ENCODE results near the gene TELO2.

TELO2 gene

GRCh38 chr16:1492923-1493745 is at the start of gene TELO2:
Gene TELO2, plus strand, starts transcription at chr16:1493360. Its CDS starts 922 bp downstream, at chr16:1494282.
- intact Hi-C loops (cut with DNase I), result loop anchor here (10.0 kb wide), 1 partner anchor 122 kb away; the partner anchor contains the start of genes CRAMP1 and IFT140
- DNase-seq, result peak; percentile 40 to 93 (median 84)

- no peak for DNase-seq
- intact Hi-C loops (cut with DNase I), result no loop called here
Measured at GRCh38 chr16:1443403-1443973, 49.7 kb upstream of the TELO2 start.

GRCh38 chr16:1443980-1444729 is 49.0 kb upstream of the TELO2 start, which contains the start of gene CCDC154:
Gene CCDC154, minus strand, starts transcription at chr16:1444556. Its CDS starts 234 bp downstream, at chr16:1444322.
- intact Hi-C loops (cut with DNase I), result no loop called here
- no peak for DNase-seq

GRCh38 chr16:1444730-1445517 is 48.2 kb upstream of the TELO2 start:
- intact Hi-C loops (cut with DNase I), result no loop called here
- no peak for DNase-seq

DNA sequence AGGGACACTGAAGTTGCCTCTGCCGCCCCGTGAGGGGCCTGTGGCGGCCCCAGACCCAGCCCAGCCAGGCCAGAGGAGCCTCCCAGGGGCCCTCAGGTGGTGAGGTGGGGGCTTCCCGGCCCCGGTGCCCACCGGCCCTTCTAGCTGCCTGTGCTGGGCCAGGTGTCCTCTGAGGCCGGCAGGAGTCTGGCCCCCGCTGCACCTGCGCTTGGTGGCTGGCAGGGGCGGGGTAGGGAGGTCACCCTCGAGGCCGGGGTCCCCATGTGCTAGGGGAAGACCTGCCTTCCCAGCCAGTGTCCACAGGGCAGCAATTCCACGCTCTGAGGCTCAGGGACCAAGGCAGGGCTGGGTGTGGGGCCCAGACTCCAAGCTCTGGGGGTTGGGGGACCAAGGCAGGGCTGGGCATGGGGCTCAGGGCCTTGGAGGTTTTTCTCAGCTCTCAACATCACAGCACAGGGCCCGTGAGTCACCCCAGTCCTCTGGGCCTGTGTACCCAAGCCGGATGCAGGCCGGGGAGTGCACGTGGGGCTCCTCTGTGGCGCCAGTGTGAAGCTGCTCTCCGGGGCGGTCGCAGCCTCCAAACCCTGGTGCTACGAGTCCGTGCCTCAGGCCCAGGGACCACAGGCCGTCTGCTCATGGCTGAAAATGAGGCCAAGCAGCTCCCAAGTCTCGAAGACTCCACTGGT is 47.5 kb upstream of the TELO2 start:
- intact Hi-C loops (cut with DNase I), result no loop called here

GRCh38 chr16:1446296-1447080 is 46.7 kb upstream of the TELO2 start:
- no peak for DNase-seq
- intact Hi-C loops (cut with DNase I), result no loop called here

More for the DNA sequence above, 47.5 kb upstream of the TELO2 start:
- no peak for DNase-seq

- intact Hi-C loops (cut with DNase I), result no loop called here
Measured at GRCh38 chr16:1447965-1448364, 45.2 kb upstream of the TELO2 start.

GRCh38 chr16:1448536-1449116 is 44.5 kb upstream of the TELO2 start:
- peak in 18 of 42 donors; percentile 3 to 50 (median 27) for DNase-seq
- intact Hi-C loops (cut with DNase I), result no loop called here

More at GRCh38 chr16:1447965-1448364, 45.2 kb upstream of the TELO2 start:
- DNase-seq, result no peak

DNA sequence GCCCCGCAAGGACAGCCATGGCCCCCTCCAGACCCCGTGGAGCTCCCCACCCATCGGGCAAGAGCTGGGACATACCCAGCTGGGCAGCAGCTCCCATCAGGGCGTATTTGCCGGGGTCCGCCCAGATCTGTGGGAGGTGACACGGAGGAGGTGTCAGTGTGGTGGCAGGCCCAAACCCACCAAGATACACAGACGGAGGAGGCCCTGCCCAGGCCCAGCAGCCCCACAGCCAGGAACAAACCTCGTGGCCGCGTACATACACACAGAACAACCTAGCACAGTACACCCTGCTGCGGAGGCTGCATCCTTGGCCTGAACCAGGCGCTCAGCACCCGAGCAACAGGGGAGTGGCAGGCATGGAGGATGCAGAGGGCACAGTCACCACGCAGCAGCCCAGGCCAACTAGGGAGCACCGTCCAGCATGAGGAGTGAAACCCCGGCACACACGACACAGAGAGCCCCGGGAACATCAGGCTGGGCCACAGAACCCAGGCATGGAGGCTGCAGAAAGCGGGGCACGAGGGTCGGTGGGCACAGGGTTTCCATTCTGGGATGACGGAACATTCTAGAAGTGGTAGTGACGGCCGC is 43.9 kb upstream of the TELO2 start:
- no peak for DNase-seq
- intact Hi-C loops (cut with DNase I), result no loop called here

GRCh38 chr16:1450218-1450617 is 42.9 kb upstream of the TELO2 start:
- DNase-seq, result no peak
- intact Hi-C loops (cut with DNase I), result no loop called here

DNA sequence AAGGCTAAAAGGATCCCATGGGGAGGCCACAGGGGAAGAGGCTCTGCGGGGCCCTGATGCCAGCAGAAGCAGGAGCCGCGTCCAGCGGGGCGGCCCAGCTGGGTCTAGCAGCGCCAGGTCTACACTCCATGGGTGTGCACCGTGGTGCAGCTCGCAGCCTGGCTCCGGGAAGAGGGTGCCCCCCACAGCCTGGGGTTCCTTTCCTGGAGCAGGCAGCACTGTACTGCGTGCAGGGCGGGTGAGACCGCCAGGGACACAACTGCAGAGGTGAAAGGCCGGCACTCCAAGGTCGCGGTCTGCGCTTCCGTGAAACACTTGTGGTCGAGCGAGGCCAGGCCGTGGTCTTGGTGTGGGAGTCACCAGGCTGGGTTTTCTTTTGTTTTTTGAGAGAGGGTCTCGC is 42.3 kb upstream of the TELO2 start:
- no peak for DNase-seq
- intact Hi-C loops (cut with DNase I), result no loop called here

DNA sequence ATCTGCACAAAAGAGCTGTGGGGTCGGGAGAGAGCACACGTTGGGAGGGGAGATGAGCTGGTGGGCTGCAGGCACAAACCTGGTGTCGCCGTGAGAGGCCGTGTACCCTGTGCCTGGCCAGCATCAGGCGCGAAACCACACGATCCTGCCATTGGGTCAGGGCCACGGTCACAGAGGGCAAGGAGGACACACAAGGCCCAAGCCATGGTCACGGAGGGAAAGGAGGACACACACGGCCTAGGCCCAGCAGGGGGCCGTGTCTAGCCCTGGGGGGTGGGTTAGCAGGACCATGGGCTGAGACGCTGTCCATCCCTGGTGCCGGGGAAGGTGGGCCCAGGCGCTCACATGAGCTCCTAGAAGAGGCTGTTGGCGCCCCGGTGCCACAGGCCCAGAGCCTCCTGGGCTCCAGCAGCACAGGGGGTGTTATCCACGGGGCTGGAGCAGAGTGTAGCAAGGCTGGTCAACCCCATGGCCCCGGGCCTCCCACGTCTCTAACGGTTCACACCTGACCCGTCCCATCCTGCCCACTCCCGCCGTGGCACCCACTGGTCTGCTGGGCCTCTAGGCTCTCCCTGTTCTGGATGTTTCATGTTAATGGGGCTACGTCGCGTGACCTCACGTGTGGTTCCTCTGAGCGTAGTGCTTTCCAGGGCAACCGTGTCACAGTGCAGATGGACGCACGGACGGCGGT is 41.3 kb upstream of the TELO2 start:
- DNase-seq, result no peak
- intact Hi-C loops (cut with DNase I), result no loop called here

- intact Hi-C loops (cut with DNase I), result no loop called here
Measured at GRCh38 chr16:1452530-1452929, 40.6 kb upstream of the TELO2 start.

GRCh38 chr16:1453316-1453715 is 39.8 kb upstream of the TELO2 start:
- intact Hi-C loops (cut with DNase I), result no loop called here
- DNase-seq, result no peak

More at GRCh38 chr16:1452530-1452929, 40.6 kb upstream of the TELO2 start:
- DNase-seq, result no peak

- no peak for DNase-seq
Measured at GRCh38 chr16:1454561-1454960, 38.6 kb upstream of the TELO2 start.

More at GRCh38 chr16:1454561-1454960, 38.6 kb upstream of the TELO2 start:
- intact Hi-C loops (cut with DNase I), result no loop called here
